Stimulated activated CD4-positive, alpha-beta T cell treated with anti-CD3 and anti-CD28 coated beads, Interleukin-2, amount 100 ng/mL, for 24 hours (primary cell): ENCODE measurements around the gene MEIS3.

Source experiments
- DNase-seq, 2 donors: peaks; one replicate each; pipeline ENCODE4 v3.0.0-alpha.2; 2020

MEIS3 gene

DNA sequence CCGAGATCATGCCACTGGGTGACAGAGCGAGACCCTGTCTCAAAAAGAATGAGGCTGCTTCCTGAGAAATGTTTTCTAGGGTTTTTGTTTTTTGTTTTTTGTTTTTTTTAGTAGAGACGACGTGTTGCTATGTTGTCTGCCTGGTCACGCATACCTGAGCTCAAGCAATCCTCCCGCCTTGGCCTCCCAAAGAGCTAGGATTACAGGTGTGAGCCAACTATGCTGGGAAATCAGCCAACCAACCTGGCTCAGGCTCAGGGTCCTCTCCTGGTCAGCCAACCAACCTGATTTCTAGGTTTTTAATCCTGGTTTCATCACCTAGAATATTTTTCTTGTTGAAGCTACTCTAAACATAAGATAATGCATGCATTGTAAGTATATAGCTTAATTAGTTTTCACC lies 62.4 kb downstream of the MEIS3 start:
- DNase-seq, result no peak

GRCh38 chr19:47353307-47353712 lies 66.0 kb downstream of the MEIS3 start:
- DNase-seq, result no peak
